HepG2 (cell line): ENCODE data around the gene FIZ1.

Source experiments
- CHD2 ChIP-seq: IDR thresholded peaks from 2 replicates; pipeline ENCODE4 v1.6.1; 2011; ENCODE audit warnings: low read depth, low read length, improper control_type of control experiment
- CTCF ChIP-seq: sonication (generic); formaldehyde crosslinking; IDR thresholded peaks from 2 replicates; pipeline ENCODE4 v1.5.0; 2020; ENCODE audit warnings: mild to moderate bottlenecking, missing genetic modification reagents, moderate library complexity
- EHMT2 ChIP-seq: fragments of 200-600 bp; sonication (generic); IDR thresholded peaks from 2 replicates; pipeline ENCODE4 v1.7.0; 2017; ENCODE audit warnings: antibody characterized with exemption, low read depth, low read length, borderline replicate concordance
- EP300 ChIP-seq, 3 experiments: sonication (generic) in 1 of 3; formaldehyde crosslinking in 1 of 3; IDR thresholded peaks; 2 replicates each; pipeline versions ENCODE4 v1.5.1 to v1.6.1; 2011 to 2020; ENCODE audit warnings: low read depth in 2 of 3, low read length in 2 of 3, borderline replicate concordance in 1 of 3, improper control_type of control experiment in 1 of 3, mild to moderate bottlenecking in 1 of 3, missing genetic modification reagents in 1 of 3, moderate library complexity in 1 of 3
- HCFC1 ChIP-seq: fragments of 150-350 bp; IDR thresholded peaks from 2 replicates; pipeline ENCODE4 v1.6.1; 2014; ENCODE audit warnings: low read depth, low read length
- HMG20A ChIP-seq: IDR thresholded peaks from 2 replicates; pipeline ENCODE4 v1.6.1; 2016; ENCODE audit warnings: borderline replicate concordance
- NONO ChIP-seq, 2 experiments: fragments of 450-650 bp in 1 of 2; sonication (generic) in 1 of 2; formaldehyde crosslinking in 1 of 2; IDR thresholded peaks in 1 of 2; conservative IDR thresholded peaks in 1 of 2; 2 replicates each; pipeline versions ENCODE4 v1.6.1 to v1.8.0; 2017 to 2022; ENCODE audit warnings: mild to moderate bottlenecking in 1 of 2, missing genetic modification reagents in 1 of 2, moderate library complexity in 1 of 2
- POLR2A ChIP-seq, 2 experiments: IDR thresholded peaks; 2 replicates each; pipeline ENCODE4 v1.6.1; 2011; ENCODE audit warnings: low read depth in 2 of 2, low read length in 2 of 2, mild to moderate bottlenecking in 1 of 2, moderate library complexity in 1 of 2; ENCODE audit not compliant: insufficient read depth in 1 of 2
- RBFOX2 ChIP-seq: fragments of 200-400 bp; formaldehyde crosslinking; IDR thresholded peaks from 2 replicates; pipeline ENCODE4 v1.6.1; 2017; ENCODE audit warnings: low read depth, mild to moderate bottlenecking, low read length
- SIN3B ChIP-seq: fragments of 150-350 bp; IDR thresholded peaks from 2 replicates; pipeline ENCODE4 v1.6.1; 2014; ENCODE audit warnings: low read length
- YY1 ChIP-seq: IDR thresholded peaks from 2 replicates; pipeline ENCODE4 v1.6.1; 2011; ENCODE audit warnings: low read length, low read depth, moderate library complexity, mild to moderate bottlenecking; ENCODE audit not compliant: insufficient read depth, insufficient replicate concordance
- ZNF263 ChIP-seq: sonication (generic); formaldehyde crosslinking; IDR thresholded peaks from 2 replicates; pipeline ENCODE4 v1.4.0; 2020; ENCODE audit warnings: missing genetic modification reagents

DNA sequence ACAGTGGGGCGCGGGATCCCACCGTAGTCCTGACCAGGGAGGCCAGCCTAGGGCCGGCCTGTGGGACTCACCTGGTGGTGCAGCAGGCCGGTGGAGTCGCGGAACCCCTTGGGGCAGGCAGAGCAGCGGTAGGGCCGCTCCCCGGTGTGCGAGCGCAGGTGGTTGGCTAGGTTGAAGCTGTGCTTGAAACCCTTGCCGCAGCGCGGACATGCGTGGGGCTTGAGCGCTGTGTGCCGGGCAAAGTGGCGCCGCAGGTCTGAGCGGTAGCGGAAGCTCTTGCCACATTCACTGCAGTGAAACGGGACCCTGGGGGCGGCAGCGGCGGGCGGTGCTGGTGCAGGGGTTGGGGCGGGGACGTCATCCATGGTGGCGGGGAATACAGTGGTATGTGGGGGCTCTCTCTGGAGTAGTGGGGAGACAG is 1.8 kb downstream of the FIZ1 start:
- no peak for TF ChIP-seq EP300 (IDR thresholded peaks at IDR 0.05; ENCODE audit: low read depth in 2 of 2, low read length in 2 of 2)
- TF ChIP-seq EP300 (CRISPR knock-in tag; IDR thresholded peaks at IDR 0.05; ENCODE audit: borderline replicate concordance), result no peak
- TF ChIP-seq ZNF263 (CRISPR knock-in tag), result no peak
- TF ChIP-seq RBFOX2, result peak; percentile 68
- no peak for TF ChIP-seq CTCF (CRISPR knock-in tag)
- TF ChIP-seq YY1, result no peak
- TF ChIP-seq HCFC1, result no peak
- TF ChIP-seq POLR2A (IDR thresholded peaks at IDR 0.05; ENCODE audit: insufficient read depth in 1 of 2, low read depth in 2 of 2, low read length in 2 of 2), result no peak
- no peak for TF ChIP-seq NONO (IDR thresholded peaks at IDR 0.05)
- no peak for TF ChIP-seq NONO (CRISPR knock-in tag; conservative IDR thresholded peaks at IDR 0.05)
- no peak for TF ChIP-seq SIN3B
- TF ChIP-seq CHD2, result no peak
- no peak for TF ChIP-seq HMG20A (CRISPR knock-in tag)
- no peak for TF ChIP-seq EHMT2
